ENCODE results near the gene LPCAT1. TPM values are rescaled to one million over a fixed set of nuclear protein-coding genes. Genes with fewer than 3 reads are reported as not detected.

Gene LPCAT1
- total and polyA plus RNA-seq, 2 experiments from 2014 or later: 78.0 to 255 TPM

DNA sequence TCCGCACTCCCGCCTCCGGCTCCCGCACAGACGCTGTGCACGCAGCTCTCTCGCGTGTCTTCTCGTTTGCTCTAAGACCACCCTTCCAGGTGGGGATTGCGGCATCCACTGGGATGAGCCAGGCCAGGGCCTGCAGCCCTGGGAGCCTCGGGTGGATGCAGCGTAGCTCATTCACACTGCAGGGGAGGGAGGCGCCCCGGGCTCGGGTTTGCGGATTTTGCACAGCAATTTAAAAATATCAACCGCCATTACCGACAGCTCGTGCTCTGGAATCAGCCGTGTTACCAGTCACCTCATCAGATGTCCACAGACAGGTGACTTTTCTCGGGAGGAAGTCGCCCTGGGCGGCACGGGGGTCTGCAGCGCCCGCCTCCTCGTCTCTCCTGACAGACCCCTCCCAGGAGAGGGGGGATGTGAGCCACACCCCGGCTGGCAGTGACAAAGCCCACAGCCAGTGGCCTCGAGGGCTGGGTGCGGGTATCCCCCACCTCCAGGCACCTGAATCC lies 57.7 kb downstream of the LPCAT1 start (continued):
- TF ChIP-seq, protein P1, sequence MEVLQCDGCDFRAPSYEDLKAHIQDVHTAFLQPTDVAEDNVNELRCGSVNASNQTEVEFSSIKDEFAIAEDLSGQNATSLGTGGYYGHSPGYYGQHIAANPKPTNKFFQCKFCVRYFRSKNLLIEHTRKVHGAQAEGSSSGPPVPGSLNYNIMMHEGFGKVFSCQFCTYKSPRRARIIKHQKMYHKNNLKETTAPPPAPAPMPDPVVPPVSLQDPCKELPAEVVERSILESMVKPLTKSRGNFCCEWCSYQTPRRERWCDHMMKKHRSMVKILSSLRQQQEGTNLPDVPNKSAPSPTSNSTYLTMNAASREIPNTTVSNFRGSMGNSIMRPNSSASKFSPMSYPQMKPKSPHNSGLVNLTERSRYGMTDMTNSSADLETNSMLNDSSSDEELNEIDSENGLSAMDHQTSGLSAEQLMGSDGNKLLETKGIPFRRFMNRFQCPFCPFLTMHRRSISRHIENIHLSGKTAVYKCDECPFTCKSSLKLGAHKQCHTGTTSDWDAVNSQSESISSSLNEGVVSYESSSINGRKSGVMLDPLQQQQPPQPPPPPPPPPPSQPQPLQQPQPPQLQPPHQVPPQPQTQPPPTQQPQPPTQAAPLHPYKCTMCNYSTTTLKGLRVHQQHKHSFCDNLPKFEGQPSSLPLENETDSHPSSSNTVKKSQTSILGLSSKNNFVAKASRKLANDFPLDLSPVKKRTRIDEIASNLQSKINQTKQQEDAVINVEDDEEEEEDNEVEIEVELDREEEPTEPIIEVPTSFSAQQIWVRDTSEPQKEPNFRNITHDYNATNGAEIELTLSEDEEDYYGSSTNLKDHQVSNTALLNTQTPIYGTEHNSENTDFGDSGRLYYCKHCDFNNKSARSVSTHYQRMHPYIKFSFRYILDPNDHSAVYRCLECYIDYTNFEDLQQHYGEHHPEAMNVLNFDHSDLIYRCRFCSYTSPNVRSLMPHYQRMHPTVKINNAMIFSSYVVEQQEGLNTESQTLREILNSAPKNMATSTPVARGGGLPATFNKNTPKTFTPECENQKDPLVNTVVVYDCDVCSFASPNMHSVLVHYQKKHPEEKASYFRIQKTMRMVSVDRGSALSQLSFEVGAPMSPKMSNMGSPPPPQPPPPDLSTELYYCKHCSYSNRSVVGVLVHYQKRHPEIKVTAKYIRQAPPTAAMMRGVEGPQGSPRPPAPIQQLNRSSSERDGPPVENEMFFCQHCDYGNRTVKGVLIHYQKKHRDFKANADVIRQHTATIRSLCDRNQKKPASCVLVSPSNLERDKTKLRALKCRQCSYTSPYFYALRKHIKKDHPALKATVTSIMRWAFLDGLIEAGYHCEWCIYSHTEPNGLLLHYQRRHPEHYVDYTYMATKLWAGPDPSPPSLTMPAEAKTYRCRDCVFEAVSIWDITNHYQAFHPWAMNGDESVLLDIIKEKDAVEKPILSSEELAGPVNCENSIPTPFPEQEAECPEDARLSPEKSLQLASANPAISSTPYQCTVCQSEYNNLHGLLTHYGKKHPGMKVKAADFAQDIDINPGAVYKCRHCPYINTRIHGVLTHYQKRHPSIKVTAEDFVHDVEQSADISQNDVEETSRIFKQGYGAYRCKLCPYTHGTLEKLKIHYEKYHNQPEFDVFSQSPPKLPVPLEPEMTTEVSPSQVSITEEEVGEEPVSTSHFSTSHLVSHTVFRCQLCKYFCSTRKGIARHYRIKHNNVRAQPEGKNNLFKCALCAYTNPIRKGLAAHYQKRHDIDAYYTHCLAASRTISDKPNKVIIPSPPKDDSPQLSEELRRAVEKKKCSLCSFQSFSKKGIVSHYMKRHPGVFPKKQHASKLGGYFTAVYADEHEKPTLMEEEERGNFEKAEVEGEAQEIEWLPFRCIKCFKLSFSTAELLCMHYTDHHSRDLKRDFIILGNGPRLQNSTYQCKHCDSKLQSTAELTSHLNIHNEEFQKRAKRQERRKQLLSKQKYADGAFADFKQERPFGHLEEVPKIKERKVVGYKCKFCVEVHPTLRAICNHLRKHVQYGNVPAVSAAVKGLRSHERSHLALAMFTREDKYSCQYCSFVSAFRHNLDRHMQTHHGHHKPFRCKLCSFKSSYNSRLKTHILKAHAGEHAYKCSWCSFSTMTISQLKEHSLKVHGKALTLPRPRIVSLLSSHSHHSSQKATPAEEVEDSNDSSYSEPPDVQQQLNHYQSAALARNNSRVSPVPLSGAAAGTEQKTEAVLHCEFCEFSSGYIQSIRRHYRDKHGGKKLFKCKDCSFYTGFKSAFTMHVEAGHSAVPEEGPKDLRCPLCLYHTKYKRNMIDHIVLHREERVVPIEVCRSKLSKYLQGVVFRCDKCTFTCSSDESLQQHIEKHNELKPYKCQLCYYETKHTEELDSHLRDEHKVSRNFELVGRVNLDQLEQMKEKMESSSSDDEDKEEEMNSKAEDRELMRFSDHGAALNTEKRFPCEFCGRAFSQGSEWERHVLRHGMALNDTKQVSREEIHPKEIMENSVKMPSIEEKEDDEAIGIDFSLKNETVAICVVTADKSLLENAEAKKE (CRISPR knock-in tag; IDR thresholded peaks at IDR 0.05): no peak

DNA sequence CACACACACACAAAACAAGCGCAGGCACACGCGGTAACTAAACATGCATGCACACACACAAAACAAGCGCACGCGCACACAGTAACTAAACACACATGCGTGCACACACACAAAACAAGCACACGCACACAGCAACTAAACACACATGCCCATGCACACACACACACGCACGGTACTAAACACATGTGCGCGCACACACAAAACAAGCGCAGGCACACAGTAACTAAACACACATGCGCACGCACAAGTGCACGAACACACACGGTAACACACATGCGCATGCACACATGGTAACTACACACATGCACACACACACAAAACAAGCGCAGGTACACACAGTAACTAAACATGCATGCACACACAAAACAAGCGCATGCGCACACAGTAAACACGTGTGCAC lies 58.6 kb downstream of the LPCAT1 start:
- no peak for DNase-seq (ENCODE audit: low spot score)
- H3K4me3 Mint-ChIP-seq: no peak overlapping the region
- TF ChIP-seq STAT1 (IDR thresholded peaks at IDR 0.05; ENCODE audit: unreplicated experiment): no peak
- TF ChIP-seq, protein P2, sequence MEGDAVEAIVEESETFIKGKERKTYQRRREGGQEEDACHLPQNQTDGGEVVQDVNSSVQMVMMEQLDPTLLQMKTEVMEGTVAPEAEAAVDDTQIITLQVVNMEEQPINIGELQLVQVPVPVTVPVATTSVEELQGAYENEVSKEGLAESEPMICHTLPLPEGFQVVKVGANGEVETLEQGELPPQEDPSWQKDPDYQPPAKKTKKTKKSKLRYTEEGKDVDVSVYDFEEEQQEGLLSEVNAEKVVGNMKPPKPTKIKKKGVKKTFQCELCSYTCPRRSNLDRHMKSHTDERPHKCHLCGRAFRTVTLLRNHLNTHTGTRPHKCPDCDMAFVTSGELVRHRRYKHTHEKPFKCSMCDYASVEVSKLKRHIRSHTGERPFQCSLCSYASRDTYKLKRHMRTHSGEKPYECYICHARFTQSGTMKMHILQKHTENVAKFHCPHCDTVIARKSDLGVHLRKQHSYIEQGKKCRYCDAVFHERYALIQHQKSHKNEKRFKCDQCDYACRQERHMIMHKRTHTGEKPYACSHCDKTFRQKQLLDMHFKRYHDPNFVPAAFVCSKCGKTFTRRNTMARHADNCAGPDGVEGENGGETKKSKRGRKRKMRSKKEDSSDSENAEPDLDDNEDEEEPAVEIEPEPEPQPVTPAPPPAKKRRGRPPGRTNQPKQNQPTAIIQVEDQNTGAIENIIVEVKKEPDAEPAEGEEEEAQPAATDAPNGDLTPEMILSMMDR (conservative IDR thresholded peaks at IDR 0.05; ENCODE audit: low read depth in 2 of 2): no peak
- TF ChIP-seq EZH2 (IDR thresholded peaks at IDR 0.05; ENCODE audit: low read depth, unreplicated experiment): no peak
- TF ChIP-seq, protein P1 (CRISPR knock-in tag; IDR thresholded peaks at IDR 0.05): no peak
- TF ChIP-seq NANOG (IDR thresholded peaks at IDR 0.05; ENCODE audit: borderline replicate concordance): no peak
- no peak for TF ChIP-seq CREB1 (CRISPR knock-in tag; IDR thresholded peaks at IDR 0.05; ENCODE audit: low read depth)
- no peak for TF ChIP-seq JUNB (IDR thresholded peaks at IDR 0.05; ENCODE audit: unreplicated experiment)
- TF ChIP-seq POLR2AphosphoS5 (IDR thresholded peaks at IDR 0.05; ENCODE audit: low read depth): no peak; the same call in 1 of the 2 replicates

More for the DNA sequence above, 58.6 kb downstream of the LPCAT1 start:
- Histone ChIP-seq H4K20me1 (replicated peaks; ENCODE audit: insufficient read depth) (peaks cover 7% of the 10 kb centered on the region; the same call in 1 of the 2 replicates), H3K4me1 (ENCODE audit: insufficient read depth) (no peaks in the 10 kb centered on the region), H3K27me3 (ENCODE audit: insufficient read depth) (no peaks in the 10 kb centered on the region), H2AFZ (no peak overlapping the region), H3F3A (replicated peaks; ENCODE audit: low read depth) (peaks cover 50% of the 10 kb centered on the region), H3K9me2 (ENCODE audit: insufficient read depth) (no peaks in the 10 kb centered on the region), H3K4me3 (no peak overlapping the region), H3K27ac (ENCODE audit: low read depth) (no peak overlapping the region), H3K36me3 (ENCODE audit: insufficient read depth) (peaks cover 43% of the 10 kb centered on the region), H3K79me2 (replicated peaks; ENCODE audit: insufficient read depth) (no peaks in the 10 kb centered on the region), H3K4me2 (no peak overlapping the region)
- no peak for ATAC-seq
- Mint-ChIP-seq H3K4me1 (no peaks in the 10 kb centered on the region; the same call in 2 of the 3 replicates), H3K27me3 (ENCODE audit: insufficient read depth, low read depth, poor library complexity) (peaks cover 28% of the 10 kb centered on the region), H3K36me3 (ENCODE audit: low read depth) (peaks cover 89% of the 10 kb centered on the region), H3K27ac (no peak overlapping the region), H3K9me3 (peaks cover 20% of the 10 kb centered on the region)

All from GM23338 (cell line).